HG02623 (cell line): ENCODE data around the gene LUC7L3.

Experiments used
- ATAC-seq: cut with Tn5 transposase; IDR thresholded peaks from one replicate; pipeline ENCODE4 v1.9.1; 2021; ENCODE audit warnings: moderate library complexity; ENCODE audit not compliant: unreplicated experiment

The LUC7L3 gene

DNA sequence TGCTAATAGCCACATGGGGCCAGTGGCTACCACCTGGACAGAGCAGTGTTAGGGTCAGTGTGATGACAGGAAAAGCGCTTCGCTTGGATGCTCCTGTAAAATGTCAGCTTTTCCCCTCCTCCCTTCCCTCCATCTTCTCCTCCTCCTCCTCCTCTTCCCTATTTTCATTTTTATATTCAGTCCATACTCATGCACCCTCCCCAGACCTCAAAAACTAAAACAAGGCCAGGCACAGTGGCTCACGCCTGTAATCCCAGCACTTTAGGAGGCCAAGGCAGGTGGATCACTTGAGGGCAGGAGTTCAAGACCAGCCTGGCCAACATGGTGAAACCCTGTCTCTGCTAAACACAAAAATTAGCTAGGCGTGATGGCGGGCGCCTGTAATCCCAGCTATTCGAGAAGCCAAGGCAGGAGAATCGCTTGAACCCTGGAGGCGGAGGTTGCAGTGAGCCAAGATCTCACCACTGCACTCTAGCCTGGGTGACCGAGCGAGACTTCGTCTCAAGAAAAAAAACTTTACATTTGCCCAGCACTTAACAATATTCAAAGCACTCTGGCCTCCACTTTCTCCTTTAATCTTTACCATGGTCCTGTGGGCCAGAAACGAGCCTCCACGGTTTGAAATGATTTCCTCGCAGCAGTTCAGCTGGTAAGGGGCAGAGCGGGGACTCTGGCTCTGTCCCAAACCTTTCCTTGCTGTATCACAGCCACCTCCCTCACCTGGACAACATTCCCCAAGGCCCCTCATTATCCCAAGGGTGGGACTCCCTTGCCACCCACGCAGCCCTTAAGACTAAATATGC is 33.5 kb upstream of the LUC7L3 start:
- no peak for ATAC-seq

DNA sequence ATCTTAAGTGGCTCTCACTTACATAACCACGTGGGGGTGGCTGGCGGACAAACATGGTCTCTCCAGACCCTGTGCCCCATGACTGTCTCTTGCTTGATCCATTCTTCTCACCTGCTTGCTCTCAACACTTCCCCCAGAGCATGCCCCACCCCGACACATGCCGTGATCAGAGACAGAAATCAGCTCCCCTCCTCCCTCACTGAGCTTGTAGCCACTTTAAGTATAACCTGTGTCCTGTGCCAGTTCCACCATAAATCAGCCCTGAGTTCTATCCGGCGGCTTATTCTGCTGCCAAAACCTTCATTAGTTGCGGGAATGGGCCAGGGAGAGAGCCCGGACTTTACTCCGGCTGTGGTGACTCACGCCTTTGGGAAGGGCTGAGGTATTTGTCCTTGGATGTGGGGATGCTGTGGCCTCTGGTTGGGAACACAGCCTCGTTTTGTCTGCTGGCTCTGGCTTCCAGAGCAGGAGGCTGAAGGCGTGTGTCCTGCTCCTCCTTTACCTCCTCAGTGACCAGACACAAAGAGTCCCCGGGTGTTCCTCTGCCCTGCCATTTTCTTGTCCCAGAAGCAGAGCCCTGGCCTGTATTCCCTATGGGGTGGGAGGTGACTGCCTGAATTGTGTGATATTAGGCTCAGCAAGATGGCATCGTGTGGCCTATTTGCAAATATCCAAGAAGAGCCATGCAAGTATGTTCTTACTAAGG is 32.8 kb upstream of the LUC7L3 start:
- no peak for ATAC-seq

DNA sequence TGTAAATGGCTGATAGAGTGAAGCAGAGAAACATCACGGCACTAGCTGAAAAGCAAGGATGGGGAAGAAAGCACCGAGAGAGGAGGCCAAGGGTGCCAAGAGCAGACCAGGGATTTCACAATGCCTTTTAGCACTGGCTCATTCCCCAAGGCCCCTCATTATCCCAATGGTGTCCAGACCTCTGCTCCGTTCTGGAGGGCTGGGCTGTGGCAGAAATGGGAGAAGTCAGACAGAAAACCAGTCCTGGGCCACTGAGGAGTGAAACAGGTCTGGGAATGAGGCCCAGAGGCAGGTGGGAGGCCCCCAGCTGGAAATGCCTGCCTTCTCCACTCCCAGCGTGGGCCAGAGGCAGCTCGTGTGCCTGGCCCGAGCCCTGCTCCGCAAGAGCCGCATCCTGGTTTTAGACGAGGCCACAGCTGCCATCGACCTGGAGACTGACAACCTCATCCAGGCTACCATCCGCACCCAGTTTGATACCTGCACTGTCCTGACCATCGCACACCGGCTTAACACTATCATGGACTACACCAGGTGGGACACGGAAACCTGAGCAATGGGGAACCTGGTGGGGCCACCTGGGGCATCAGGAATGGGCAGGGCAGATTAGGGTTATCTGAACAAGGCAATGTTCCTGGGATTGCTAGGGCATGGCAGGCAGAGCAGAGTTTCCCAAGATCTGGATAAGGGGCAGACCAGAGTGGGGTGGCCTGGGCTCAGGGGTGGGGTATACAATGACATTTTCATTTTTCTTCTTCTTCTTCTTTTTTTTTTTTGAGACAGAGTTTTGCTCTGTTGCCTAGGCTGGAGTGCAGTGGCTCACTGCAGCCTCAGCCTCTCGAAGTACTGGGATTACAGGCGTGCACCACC is 32.0 kb upstream of the LUC7L3 start:
- no peak for ATAC-seq

DNA sequence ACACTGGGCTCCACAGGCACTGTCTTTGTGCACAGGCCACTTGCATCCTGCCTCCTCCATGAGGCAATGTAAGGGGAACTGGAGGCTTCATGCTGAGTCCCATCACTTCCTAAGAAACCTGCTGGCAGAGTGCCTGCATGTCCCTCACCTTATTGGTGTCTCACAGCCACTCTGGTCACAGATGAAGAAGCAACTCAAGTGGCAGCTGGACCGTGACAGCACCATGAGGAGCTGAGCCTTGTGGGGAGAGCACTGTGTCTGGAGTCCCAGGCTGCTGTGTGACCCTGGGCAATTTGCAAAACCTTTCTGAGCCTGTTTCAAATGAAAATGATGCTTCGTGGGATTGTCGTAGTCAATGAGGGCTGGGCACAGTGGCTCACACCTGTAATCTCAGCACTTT is 31.2 kb upstream of the LUC7L3 start:
- no peak for ATAC-seq

DNA sequence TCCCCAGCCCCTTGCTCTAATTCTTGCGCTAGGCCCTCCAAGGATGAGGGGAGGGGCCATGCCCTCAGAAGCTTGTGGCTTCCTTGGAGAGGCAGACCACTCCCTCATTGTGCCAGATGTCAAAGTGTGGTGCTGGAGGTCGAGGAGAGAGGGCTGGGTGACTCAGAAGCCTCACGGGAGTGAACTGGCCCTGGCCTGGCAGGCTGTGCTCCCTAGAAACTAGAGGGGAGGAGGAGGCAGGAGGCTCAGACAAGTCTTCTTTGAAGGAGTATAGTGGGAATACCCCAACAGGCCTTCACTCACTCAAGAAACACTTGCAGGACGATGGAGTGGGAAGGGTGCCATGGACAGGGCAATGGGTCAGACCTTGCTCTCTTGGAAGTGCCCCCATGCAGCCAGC is 30.2 kb upstream of the LUC7L3 start:
- ATAC-seq: no peak

DNA sequence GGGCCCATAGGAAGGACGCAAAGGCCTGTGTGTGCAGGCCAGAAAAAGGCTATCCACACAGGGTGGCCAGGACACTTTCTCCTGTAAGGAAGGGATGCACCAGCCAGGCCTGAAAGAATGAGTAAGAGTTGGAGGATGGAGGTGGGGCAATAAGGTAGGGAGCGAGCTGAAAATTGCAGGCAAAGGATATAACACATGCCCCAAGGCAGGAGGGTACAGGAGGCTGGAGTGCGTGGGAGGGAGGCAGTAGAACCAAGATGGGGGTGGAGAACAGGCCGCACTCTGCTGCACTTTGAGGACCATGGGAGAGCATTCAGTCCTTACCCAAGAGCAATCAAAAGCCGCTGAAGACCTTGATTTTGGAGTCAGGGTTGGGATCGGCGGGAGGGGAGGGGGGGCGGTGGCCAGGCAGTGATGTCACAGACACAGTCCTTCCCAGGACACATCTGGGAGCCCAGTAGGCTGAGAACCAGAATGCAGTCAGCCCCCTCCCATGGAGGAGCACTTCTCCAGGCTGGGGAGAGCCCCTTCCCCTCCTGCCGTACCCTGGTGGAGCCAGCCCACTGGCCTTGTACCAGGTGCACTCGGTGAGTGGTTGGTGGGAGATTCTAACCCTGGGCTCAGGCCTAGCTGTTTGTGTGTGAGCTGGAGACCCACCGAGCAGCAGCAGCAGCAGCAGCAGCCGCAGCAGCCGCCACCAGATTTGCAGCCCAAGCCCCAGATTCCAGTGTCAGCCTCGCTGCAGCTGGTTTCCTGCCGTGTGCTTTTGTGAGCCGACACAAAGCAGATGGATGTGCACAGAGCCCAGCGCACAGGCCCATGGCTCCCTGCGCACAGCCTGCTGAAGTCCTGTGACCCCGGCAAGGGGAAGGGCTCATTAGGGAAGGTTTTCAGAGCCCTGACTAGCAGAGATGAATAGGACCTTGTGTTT is 29.2 kb upstream of the LUC7L3 start:
- ATAC-seq: no peak

DNA sequence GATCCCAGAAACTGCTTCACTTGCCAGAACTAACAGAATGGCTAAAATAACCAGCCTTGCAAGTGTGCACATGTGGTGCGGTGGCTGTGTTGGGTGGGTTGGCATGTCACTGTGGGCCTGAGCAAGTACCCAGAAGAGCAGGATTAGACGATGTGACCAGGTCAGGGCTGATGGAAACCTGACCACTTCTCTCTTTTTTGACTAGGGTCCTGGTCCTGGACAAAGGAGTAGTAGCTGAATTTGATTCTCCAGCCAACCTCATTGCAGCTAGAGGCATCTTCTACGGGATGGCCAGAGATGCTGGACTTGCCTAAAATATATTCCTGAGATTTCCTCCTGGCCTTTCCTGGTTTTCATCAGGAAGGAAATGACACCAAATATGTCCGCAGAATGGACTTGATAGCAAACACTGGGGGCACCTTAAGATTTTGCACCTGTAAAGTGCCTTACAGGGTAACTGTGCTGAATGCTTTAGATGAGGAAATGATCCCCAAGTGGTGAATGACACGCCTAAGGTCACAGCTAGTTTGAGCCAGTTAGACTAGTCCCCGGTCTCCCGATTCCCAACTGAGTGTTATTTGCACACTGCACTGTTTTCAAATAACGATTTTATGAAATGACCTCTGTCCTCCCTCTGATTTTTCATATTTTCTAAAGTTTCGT is 28.4 kb upstream of the LUC7L3 start:
- no peak for ATAC-seq

DNA sequence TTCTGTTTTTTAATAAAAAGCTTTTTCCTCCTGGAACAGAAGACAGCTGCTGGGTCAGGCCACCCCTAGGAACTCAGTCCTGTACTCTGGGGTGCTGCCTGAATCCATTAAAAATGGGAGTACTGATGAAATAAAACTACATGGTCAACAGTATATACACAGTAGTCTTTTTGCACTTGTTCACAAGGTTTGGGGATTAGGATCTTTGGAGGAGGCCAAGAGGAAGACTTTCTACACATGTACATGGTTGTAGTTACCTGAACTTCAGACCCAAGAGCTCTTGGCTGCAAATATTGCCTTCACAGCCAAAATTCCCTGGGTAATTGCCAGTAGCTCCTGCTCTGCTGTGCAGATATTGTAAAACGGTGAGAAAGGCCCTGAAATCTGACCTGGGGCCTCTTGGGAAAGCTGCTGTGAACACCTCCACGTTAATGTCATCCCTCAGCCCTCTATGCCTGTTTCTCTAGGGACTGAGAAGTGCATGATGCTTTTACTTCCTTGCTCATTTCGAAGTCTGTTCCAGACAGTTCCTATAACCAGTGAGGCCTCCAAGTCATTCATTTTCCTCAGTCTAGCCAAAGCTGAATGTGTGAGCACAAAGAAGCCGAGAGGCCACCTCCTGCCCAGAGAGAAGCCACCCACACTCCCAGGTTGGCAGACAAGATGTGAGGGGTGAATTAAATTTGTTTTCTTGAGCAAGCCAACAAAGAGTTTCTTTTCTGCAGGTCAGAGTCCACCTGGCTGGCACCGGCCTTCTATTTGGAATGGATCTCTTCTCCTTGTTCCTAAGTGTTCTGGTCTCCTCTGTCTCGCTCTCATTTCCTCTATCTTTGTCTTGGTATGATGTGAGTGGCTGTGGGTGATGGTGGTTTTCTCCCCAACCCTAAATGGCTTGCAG is 27.6 kb upstream of the LUC7L3 start:
- no peak for ATAC-seq

DNA sequence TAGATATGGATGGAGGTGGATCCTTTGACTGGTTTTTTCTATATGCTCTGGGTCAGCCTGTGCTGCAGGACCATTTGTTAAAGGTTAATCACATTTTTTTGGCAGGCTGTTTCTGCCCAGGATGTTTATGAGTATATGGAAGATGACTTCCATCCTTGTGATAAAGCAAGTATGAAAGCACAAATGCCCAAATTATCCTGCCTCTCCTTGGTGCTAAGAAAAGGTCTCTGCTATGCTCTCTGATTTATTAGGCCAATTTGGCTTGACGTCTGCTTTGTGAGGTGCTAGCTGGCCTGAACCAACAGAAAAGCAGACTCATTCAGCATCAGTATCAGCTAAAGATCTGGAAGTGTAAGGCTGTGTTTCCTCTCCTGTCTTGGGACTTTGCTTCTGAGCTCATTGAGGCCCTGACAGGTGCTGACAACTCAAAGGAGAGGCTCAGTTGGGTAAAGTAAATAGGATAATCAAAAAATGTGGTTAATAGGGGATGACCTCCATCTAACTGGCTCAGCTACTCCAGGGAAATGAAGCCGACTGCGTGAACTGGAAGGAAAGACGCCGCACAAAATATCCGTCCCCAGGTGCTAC is 26.9 kb upstream of the LUC7L3 start:
- no peak for ATAC-seq

DNA sequence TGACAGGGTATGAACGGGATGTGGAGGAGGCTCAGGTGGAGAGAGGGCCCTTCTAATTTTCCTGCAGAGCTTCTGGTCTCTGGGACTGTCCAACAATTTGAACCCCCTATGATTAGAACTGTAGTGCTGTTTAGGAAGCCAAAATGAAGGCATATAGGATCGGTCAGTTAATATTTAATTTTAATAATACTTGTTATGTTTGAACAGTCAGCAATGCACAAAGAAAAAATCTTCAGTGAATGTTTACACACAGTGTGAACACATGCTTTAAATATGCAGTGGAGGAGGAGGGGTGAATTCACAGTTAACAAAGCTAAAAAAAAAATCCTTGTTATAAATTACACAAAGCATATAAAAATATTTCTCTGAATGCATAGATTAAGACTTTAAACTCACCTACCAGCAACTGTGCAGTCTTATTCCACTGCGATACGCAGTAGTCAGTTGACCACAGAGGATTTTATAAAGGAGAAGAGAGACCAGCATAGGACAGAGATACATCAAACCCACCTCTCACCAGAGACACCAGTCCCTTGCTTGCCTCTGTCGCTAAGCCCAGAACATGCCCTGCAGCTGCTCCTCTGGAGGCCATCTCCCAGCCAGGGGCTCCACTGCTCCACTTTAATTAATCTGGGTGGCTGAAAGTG is 26.2 kb upstream of the LUC7L3 start:
- ATAC-seq: no peak

DNA sequence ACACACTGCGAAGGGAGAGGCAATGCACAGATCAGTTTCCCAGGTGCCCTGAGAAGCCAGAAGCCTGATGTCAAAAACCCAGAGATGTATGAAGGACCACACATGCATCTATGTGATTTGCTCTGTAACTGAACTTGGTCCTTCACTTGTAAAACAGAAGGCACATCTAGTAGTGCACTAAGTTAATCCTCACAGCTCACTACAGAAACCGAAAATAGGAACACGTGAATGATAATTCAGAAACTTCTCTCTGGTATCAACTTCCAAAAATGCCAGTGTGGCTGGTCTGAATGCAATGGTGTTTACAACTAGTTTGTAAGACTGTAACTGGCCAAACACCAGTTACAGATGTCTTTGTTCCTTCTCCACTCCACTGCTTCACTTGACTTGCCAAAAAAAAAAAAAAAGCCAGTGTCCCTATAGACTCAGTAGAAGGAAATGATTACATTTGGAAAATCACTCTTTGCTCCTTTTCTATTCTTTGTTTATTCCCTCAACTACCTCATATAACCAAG is 23.0 kb upstream of the LUC7L3 start:
- ATAC-seq: no peak

DNA sequence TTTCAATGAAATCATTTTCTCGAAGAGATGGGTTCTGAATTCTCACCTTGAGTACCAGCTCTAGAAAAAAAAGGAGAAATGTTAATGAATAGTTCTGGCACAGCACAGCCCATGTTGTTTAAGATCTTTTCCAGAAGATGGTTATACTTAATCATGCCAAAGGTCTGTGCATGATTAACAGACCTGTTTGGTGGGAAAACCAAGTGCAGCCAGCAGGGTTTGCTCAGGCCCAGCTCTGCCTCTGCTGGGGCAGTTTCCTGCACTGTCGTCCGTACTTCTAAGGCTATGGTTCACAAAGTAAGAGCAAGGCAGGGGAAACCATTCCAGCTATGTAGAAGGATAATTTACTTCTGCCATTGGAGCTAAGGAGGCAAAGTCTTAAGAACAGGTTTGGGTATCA is 22.3 kb upstream of the LUC7L3 start:
- no peak for ATAC-seq

DNA sequence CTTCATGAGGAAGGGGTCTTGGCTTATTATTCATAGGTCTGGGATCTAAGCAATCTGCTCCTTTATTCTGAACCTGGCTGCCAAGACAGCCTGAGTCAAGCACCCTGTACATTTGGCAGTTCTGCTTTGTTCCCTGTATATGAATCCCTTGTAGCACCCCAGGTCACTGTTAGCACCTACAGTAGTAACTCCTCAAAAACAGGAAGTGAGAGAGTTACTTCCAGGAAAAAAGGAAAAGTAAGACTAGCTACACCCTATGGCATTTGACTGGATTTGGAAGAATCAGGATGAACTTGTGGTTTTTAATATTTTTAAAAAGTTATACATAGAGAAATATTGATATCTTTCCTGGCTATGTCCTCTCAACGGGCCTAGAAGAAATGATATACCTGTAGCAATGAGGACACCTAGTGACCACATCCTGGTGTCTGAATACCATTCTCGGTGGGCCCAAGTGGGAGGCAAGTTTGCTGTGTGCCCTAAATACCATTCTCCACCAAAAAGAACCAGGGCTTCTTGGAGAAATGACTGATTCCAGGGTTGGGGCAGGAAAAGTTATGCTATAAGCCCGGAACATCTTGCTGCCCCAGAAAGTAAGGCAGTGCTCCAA is 21.6 kb upstream of the LUC7L3 start:
- ATAC-seq: no peak

DNA sequence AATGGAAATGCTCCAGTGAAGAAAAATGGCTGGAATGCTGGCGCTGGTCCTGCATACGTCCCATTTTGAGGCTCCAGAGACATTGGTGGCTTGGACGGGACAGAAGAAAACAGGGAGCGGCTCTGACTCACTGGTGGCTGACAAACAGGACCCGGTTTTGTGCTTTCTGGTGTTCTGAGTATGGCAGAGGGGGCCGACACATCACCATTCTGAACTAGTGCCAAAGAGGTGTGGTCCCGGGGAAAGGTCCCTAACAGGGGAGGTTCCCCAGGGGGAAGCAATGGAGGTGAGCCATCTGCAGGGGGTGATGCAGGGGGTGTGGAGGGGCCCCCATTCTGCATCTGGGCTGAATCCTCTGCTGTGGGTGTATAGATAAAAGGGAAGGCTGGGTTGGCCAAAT is 20.0 kb upstream of the LUC7L3 start:
- no peak for ATAC-seq

DNA sequence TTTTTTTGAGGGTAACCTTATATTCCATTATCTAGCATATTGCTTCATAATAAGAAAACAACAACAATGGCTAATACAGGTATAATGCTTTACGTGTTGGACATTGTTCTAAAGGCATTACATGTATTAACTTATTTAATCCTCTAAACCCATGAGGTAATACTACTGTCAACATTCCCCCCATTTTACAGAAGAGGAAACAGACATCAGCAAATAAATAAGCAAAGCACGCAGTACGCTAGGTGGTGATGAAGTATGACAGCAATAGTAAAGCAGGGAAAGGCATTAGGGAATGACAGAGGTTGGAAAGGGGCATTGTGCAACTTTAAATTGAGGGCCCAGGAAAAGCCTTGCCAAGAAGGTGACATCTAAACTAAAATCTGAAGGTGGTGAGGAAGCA is 16.2 kb upstream of the LUC7L3 start:
- no peak for ATAC-seq

DNA sequence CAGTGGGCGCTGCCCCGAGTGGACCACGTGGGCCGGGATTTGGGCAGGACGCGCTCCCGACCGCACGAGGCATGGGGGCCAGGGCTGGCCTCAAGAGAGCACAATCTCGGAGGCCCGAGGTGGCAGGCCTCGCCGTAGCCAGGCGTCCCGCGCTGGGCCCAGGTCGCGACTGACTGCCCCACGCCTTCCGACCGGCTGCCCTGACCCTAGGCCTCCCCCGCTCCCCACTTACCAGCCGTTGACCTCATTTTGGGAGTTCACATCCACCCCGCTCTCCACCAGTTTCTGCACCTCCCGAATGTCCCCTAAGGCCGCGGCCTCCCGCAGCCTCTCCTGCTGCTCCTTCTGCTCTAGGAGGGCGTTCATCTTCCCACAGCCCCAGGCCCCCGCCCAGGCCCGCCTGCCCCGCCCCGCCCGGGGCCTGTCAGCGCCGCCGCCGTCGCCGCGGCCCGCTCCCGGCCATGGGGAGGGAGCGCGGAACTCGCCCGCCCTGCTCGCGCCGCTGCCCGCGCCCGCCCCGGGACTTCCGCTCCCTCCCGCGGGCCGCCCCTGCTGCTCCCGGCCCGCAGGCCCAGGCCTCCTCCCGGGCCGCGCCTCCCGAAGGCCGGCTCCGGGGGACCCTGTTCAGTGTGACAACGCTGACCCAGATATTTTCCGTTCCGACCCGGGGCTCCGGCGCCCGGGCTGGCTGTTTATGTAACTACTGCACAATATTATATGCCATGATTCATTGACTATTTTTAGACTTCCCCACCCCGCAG is 11.9 kb upstream of the LUC7L3 start, which contains the start of gene ANKRD40:
Gene ANKRD40 (minus strand): TSS at position 626 of the 761 bp plus-strand sequence. CDS start 260 bp downstream, at position 366.
- peak; percentile 66 for ATAC-seq
